ENCODE measurements around the gene RTTN.

The RTTN gene

DNA sequence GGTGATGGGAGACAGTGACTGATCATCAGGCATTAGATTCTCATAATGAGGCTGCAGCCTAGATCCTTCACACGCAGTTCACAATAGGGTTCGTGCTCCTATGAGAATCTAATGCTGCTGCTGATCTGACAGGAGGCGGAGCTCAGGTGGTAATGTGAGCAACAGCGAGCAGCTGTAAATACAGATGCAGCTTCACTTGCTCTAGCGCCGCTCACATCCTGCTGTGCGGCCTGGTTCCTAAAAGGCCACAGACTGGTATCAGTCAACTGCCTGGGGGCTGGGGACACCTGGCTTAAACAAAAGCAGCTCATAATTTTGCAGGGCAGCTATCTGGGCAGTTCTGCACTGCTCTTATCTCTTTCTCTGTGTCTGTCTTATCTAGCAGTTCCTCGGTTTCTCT, 237.4 kb downstream of the RTTN start:
- peak; percentile 71 for DNase-seq

DNA sequence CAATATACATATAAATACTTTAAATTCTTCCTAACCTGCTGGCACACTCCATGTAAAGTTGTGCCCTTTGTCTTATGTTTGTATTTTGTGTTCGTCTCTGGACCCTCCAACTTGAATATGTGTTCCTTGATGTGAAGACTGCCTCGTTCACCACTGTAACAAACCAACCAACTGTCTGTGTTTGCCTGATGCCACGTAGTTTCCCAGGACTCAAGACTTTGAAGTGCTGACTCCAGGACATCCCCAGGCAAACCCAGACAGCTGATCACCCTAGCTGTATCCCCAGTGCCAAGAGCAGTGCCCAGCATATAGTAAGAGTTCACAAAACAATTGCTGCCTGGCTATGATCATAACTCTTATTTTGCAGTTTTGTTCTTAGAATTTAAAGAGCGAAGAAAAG, 242.3 kb downstream of the RTTN start:
- DNase-seq, result no peak

DNA sequence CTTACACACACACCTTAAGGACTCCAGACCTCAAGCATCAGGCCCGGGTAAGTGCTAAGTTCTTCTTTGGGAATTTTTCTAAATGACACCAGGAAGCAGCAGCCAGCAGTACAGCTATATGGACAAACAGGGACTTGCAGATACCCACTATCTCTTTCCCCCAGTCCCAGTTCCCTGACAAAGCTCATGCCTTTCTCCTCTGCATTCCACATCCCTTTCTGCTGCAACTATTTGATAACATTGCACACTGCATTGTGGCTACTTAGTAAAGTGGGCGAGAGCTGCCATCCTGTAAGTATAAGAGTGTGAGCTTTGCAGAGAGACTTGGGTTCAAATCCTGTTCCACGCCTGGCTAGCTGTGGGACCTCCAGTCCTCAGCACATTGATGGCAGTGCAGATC, 243.8 kb downstream of the RTTN start:
- DNase-seq, result no peak

DNA sequence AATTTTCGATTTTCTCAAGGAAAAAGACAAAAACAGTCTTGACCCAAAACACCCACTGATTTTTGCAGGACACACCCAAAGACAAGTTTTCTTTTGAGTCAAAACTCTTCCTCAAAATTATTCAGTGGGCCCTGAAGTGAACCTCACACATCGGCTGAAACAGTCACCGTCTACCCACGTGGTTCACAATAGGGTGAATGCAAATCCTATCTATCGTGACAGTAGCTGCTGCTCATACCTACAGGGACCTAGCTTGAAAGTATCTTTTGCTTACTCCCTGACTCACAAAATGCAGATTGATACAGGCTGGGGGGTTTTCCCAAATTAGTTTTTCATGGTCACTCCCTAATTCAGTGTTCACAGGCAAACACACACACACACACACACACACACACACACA, 247.1 kb downstream of the RTTN start:
- no peak for DNase-seq

DNA sequence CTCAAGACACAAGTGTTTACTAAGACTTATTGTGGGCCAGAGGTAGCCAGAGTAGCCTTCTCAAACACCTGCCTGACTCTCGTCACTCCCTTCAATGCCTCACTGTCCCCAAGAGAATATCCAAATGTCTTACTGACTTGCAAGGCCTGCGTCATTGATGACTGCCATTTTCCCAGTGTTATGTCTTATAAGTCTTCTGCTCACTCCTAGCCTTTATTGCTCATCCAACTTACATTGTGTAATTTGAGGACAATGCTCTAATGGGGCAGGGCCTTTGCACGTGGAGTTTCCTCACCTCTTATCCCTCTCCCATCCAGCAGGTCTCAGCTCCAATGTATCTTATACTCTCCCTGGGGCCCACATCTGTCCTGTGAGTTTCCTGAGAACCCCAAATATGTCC, 247.7 kb downstream of the RTTN start:
- DNase-seq, result no peak

DNA sequence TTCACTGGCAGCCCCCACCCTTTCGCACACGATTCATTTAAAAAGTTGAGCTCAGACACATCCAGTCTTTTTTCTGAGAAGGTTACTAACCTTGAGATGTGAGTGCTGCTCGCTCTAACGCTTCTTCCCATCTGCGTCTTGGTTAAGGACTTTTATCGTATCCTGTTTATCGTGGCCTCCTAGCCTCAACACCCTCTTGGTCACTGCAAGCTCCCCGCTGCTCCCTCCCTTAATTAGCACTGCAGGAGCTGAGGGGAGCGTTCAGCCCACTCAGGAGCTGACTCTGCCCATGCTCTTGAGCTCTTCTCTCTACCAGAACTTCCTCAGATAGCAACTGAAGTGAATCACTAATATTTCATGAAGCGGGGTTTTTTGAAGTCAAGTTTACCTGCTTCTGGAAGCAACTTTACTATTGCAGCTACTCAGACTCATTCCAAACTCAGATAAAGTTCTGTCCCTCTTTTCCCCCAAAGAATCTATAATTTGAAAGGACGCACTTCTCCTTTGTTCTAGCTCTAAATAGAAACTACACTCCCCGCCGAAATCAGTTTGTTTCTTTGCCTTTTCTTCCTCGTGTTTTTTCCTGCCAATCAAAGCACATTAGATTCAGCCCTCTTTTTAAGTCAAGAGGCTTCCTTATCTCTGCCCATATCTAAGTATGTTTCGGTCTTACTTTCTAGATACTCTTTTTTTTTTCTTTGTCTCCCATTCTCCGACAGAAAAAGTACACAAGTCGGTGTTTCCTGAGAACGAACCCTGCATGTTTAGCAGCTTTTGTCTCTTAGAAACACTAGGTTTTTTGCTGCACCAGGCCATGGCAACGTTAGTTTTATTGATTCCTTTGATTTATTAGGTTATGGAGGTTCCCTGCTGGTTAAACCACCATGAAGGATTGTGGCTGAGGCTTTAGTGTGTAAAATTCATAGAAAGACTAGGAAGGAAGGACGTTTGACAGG, 248.5 kb downstream of the RTTN start:
- DNase-seq, result no peak

DNA sequence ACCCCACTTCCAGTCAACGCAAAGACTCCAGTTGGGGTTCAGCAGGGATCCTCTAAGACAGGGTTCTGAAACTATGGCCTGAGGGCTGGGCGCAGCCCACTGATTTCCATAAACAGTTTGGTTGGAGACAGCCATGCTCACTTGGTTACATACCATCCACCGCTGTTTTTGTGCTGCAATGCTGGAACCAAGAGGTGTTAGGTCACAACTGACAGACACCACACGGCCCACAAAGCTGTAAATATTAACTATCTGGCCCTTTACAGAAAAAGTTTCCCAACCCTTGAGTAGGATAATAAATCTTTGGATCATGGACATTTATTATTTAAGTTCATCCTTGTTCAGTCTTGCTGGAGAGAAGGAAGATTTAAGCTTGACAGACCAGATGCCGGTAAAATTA, 249.4 kb downstream of the RTTN start:
- no peak for DNase-seq

DNA sequence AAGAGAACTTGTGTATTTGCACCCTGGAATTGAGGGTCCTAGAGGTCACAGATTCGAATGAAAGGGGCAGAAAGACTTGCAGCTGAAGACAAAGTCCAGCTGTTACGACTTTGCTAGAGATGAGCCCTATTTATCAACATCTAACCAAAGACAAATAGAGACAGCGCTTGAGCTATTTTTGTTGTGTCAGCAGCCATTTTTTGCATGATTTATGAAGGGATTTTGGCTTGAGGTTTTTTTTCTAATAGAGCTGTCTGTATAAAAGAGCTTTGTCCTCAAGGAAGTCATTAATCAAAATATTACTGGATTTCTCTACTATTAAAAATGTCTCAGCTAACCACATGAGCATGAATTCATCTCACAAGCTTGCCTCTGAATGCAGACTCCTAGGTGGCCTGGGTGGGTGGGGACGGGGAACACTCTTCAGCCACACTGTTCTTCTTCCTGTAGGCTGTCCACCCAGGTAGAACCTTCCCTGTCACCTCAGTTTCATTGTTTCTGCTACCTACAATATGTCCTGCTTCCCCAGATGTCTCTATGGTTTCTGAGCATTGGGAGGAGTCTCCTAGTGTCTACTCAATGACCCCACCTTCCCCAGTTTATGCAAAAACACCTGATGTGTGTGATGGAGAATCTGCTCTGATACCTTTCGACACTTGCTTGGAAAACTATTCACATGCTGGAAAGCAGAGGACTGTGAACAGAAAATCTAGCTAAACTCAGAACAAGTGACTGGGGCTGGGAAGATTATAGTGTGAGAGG, 250.6 kb downstream of the RTTN start:
- DNase-seq, result no peak

DNA sequence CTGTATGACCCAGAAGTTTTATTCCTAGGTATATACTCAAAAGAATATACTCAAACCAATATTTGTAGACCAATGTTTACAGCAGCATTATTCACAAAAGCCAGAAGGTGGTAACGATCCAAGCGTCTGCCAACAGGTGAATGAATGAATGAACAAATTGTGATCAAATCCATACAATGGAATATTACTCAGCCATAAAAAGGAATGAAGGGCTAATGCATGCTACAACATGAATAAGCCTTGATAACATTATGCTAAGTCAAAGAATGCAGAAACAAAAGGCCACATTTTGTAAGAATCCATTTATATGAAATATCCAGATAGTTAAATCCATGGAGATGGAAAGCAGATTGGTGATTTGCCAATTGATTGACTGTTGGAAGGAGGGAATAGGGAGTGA, 252.3 kb downstream of the RTTN start:
- DNase-seq, result no peak
